Measurements from ENCODE around the gene RELN. TPM values are rescaled to one million over a fixed set of nuclear protein-coding genes. Genes with fewer than 3 reads are reported as not detected.

The RELN gene
- total RNA-seq, 2 experiments from 2014 or later: not detected

GRCh38 chr7:103632005-103632639 lies 357.3 kb downstream of the RELN start:
- no peaks in the 10 kb centered on the region for H3K4me1 ChIP-seq (ENCODE audit: insufficient read depth, low read length)
- no peaks in the 10 kb centered on the region for H3K36me3 ChIP-seq (ENCODE audit: insufficient read depth, low read length)
- ChIA-PET POLR2A (no interaction called here), CTCF (interaction anchor here (1.1 kb wide), 1 partner anchor 22 kb away, joined by 3 read pairs; no protein-coding TSS in a partner anchor)
- H3K9me3 Mint-ChIP-seq: no peaks in the 10 kb centered on the region
- H3K27me3 ChIP-seq (ENCODE audit: control insufficient read depth in 1 of 2, insufficient read depth in 2 of 2, low read length in 2 of 2): peaks cover 0 to 4% of the 10 kb centered on the region in 2 experiments
- ATAC-seq (ENCODE audit: poor library complexity) (no peak), DNase-seq (no peak)
- H3K27ac Mint-ChIP-seq: no peak overlapping the region
- no peak overlapping the region for H3K27ac ChIP-seq (ENCODE audit: low read depth in 1 of 2, low read length in 2 of 2)
- no peaks in the 10 kb centered on the region for H3K9me3 ChIP-seq (ENCODE audit: control insufficient read depth in 1 of 2, insufficient read depth in 1 of 2, low read length in 2 of 2)
- no peak overlapping the region for H3K4me3 ChIP-seq (ENCODE audit: low read length)
- intact Hi-C loops (cut with DNase I, micrococcal nuclease): no loop called here
- H3K27me3 Mint-ChIP-seq: peaks cover 25% of the 10 kb centered on the region
- no peak overlapping the region for H3K4me3 Mint-ChIP-seq
- no peak for TF ChIP-seq CTCF (IDR thresholded peaks at IDR 0.05)
- H3K4me1 Mint-ChIP-seq (ENCODE audit: low read depth): no peaks in the 10 kb centered on the region
- H3K36me3 Mint-ChIP-seq (ENCODE audit: low read depth): no peaks in the 10 kb centered on the region

GRCh38 chr7:103630318-103630717 lies 359.1 kb downstream of the RELN start:
- no peaks in the 10 kb centered on the region for H3K4me1 Mint-ChIP-seq (ENCODE audit: low read depth)
- H3K9me3 Mint-ChIP-seq: no peaks in the 10 kb centered on the region
- peaks cover 26% of the 10 kb centered on the region for H3K27me3 Mint-ChIP-seq
- POLR2A ChIA-PET: no interaction called here
- no peaks in the 10 kb centered on the region for H3K36me3 ChIP-seq (ENCODE audit: insufficient read depth, low read length)
- intact Hi-C loops (cut with DNase I, micrococcal nuclease): no loop called here
- H3K27ac ChIP-seq (ENCODE audit: low read depth in 1 of 2, low read length in 2 of 2): no peak overlapping the region
- DNase-seq (no peak), ATAC-seq (ENCODE audit: poor library complexity) (no peak)
- H3K9me3 ChIP-seq (ENCODE audit: control insufficient read depth in 1 of 2, insufficient read depth in 1 of 2, low read length in 2 of 2): no peaks in the 10 kb centered on the region
- H3K4me3 Mint-ChIP-seq: no peak overlapping the region
- no peak for TF ChIP-seq CTCF (IDR thresholded peaks at IDR 0.05)
- H3K27ac Mint-ChIP-seq: no peak overlapping the region
- CTCF ChIA-PET: no interaction called here
- H3K27me3 ChIP-seq (ENCODE audit: control insufficient read depth in 1 of 2, insufficient read depth in 2 of 2, low read length in 2 of 2): peaks cover 0 to 3% of the 10 kb centered on the region in 2 experiments
- no peaks in the 10 kb centered on the region for H3K4me1 ChIP-seq (ENCODE audit: insufficient read depth, low read length)
- no peak overlapping the region for H3K4me3 ChIP-seq (ENCODE audit: low read length)
- no peaks in the 10 kb centered on the region for H3K36me3 Mint-ChIP-seq (ENCODE audit: low read depth)

- H3K27ac ChIP-seq (ENCODE audit: low read depth in 1 of 2, low read length in 2 of 2): no peak overlapping the region
Observed at GRCh38 chr7:103628742-103629141, 360.7 kb downstream of the RELN start.

More at GRCh38 chr7:103628742-103629141, 360.7 kb downstream of the RELN start:
- TF ChIP-seq CTCF (IDR thresholded peaks at IDR 0.05): no peak
- no peaks in the 10 kb centered on the region for H3K27me3 ChIP-seq (ENCODE audit: control insufficient read depth in 1 of 2, insufficient read depth in 2 of 2, low read length in 2 of 2)
- POLR2A ChIA-PET: no interaction called here
- CTCF ChIA-PET: no interaction called here
- H3K9me3 Mint-ChIP-seq: no peaks in the 10 kb centered on the region
- no peak overlapping the region for H3K4me3 Mint-ChIP-seq
- peaks cover 26% of the 10 kb centered on the region for H3K27me3 Mint-ChIP-seq
- H3K27ac Mint-ChIP-seq: no peak overlapping the region
- no peaks in the 10 kb centered on the region for H3K36me3 ChIP-seq (ENCODE audit: insufficient read depth, low read length)
- H3K9me3 ChIP-seq (ENCODE audit: control insufficient read depth in 1 of 2, insufficient read depth in 1 of 2, low read length in 2 of 2): no peaks in the 10 kb centered on the region
- no peak for ATAC-seq (ENCODE audit: poor library complexity)
- H3K4me3 ChIP-seq (ENCODE audit: low read length): no peak overlapping the region
- no peaks in the 10 kb centered on the region for H3K4me1 ChIP-seq (ENCODE audit: insufficient read depth, low read length)
- H3K36me3 Mint-ChIP-seq (ENCODE audit: low read depth): no peaks in the 10 kb centered on the region
- no peak for DNase-seq
- H3K4me1 Mint-ChIP-seq (ENCODE audit: low read depth): no peaks in the 10 kb centered on the region
- intact Hi-C loops (cut with DNase I, micrococcal nuclease): no loop called here

All from CD4-positive, alpha-beta T cell (primary cell).